ENCODE data around the gene GJC2. TPM values are rescaled to one million over a fixed set of nuclear protein-coding genes. Genes with fewer than 3 reads are reported as not detected.

The GJC2 gene
- total RNA-seq, 1 experiment from 2014 or later, result 0.76 TPM

GRCh38 chr1:228131766-228132165 lies 18.0 kb upstream of the GJC2 start:
- no TSS peak for BruUV-seq (replicated peaks)
- H3K9ac ChIP-seq (ENCODE audit: low read length), result no peak overlapping the region
- no peak for DNase-seq (ENCODE audit: low read depth, low spot score)
- peak overlapping the region; percentile 75 for H3K4me2 ChIP-seq (ENCODE audit: low read length)
- RAD21 ChIA-PET (ENCODE audit: low non-redundant PET in 1 of 2, low total read pairs in 2 of 2, uncharacterized antibody in 2 of 2, unreplicated experiment in 2 of 2), result no interaction called here
- H3K27me3 ChIP-seq (ENCODE audit: insufficient read depth, low read length), result peaks cover 3% of the 10 kb centered on the region; the same call in 1 of the 2 replicates
- no peaks in the 10 kb centered on the region for H3K36me3 ChIP-seq (ENCODE audit: control insufficient read depth in 1 of 2, insufficient read depth in 2 of 2, low read length in 2 of 2)
- H3K9me3 ChIP-seq (ENCODE audit: control insufficient read depth in 1 of 2, insufficient read depth in 1 of 2, low read depth in 1 of 2, low read length in 2 of 2), result no peaks in the 10 kb centered on the region
- CTCF ChIA-PET, result interaction anchor here (1.6 to 2.3 kb wide), 3 partner anchors 10 to 132 kb away, joined by 6 to 10 read pairs (median 8); partner anchors contain the start of gene MRPL55
- H4K20me1 ChIP-seq (ENCODE audit: insufficient read depth), result no peaks in the 10 kb centered on the region
- intact Hi-C loops (cut with micrococcal nuclease), result loop anchor here (1.0 to 5.0 kb wide), 3 partner anchors 262 to 386 kb away; a partner anchor contains a TSS
- no peaks in the 10 kb centered on the region for H3K9me2 ChIP-seq (ENCODE audit: insufficient read depth)
- ATAC-seq, result no peak
- no peak overlapping the region for H3K4me3 ChIP-seq (replicated peaks in 1 of 2; ENCODE audit: low read depth in 1 of 2, low read length in 2 of 2)
- peaks cover 7 to 18% of the 10 kb centered on the region in 2 experiments for H3K4me1 ChIP-seq (ENCODE audit: control insufficient read depth in 1 of 2, insufficient read depth in 2 of 2, low read length in 2 of 2)
- no peaks in the 10 kb centered on the region for H3K79me2 ChIP-seq (ENCODE audit: insufficient read depth, low read length)
- TF ChIP-seq REST (IDR thresholded peaks at IDR 0.05; ENCODE audit: low read depth) (no peak), EZH2phosphoT487 (IDR thresholded peaks at IDR 0.05; ENCODE audit: borderline replicate concordance) (no peak), ZFX (IDR thresholded peaks at IDR 0.05) (no peak), FOSL1 (IDR thresholded peaks at IDR 0.05; ENCODE audit: low read depth) (no peak), ATF3 (IDR thresholded peaks at IDR 0.05) (no peak), SIN3A (IDR thresholded peaks at IDR 0.05; ENCODE audit: low read depth) (no peak), TCF7L2 (IDR thresholded peaks at IDR 0.05; ENCODE audit: borderline replicate concordance, extremely low read depth, insufficient read depth, insufficient read length) (no peak), EGR1 (IDR thresholded peaks at IDR 0.05; ENCODE audit: low read depth) (no peak), JUND (IDR thresholded peaks at IDR 0.05) (no peak), SP1 (IDR thresholded peaks at IDR 0.05; ENCODE audit: low read depth) (no peak), EZH2 (IDR thresholded peaks at IDR 0.05) (no peak), CTCF (IDR thresholded peaks at IDR 0.05 in 2 of 3, conservative IDR thresholded peaks at IDR 0.05 in 1 of 3; ENCODE audit: borderline replicate concordance in 1 of 3, insufficient read depth in 1 of 3, low read depth in 2 of 3, low read length in 2 of 3) (no peak)
- peak overlapping the region; percentile 14 for H2AFZ ChIP-seq (ENCODE audit: low read depth, low read length, poor library complexity, severe bottlenecking)
- H3K27ac ChIP-seq (ENCODE audit: low read depth, low read length), result 0 out of 2 replicates have a peak overlapping the region, but pooled peaks have one; percentile 6
- POLR2A ChIA-PET, result no interaction called here

Data from HCT116 (cell line).